AML-193 (cell line): ENCODE results near the gene TH.

Experiments
- DNase-seq, 2 experiments: peaks; one replicate each; lab custom pipeline; 2025; lab: John Stamatoyannopoulos, UW

The TH gene

GRCh38 chr11:2171591-2172003, at the start of gene TH:
Gene TH, minus strand, starts transcription at chr11:2171815. Its CDS starts 29 bp downstream, at chr11:2171786.
- DNase-seq = no peak

- no peak for DNase-seq
These were observed 49.4 kb upstream of the TH start for GRCh38 chr11:2221024-2221423.

GRCh38 chr11:2220173-2220771, 48.7 kb upstream of the TH start:
- no peak for DNase-seq

GRCh38 chr11:2219318-2220017, 47.9 kb upstream of the TH start:
- DNase-seq = no peak

GRCh38 chr11:2218031-2218633, 46.5 kb upstream of the TH start:
- DNase-seq = no peak

- DNase-seq = no peak
These were observed 45.8 kb upstream of the TH start for GRCh38 chr11:2217211-2218030.

GRCh38 chr11:2216400-2217064, 44.9 kb upstream of the TH start:
- DNase-seq = no peak

GRCh38 chr11:2215561-2216399, 44.2 kb upstream of the TH start:
- DNase-seq = no peak

- no peak for DNase-seq
These were observed 43.6 kb upstream of the TH start for GRCh38 chr11:2215230-2215560.

- DNase-seq = no peak
These were observed 43.1 kb upstream of the TH start for GRCh38 chr11:2214527-2215229.

GRCh38 chr11:2213890-2214526, 42.4 kb upstream of the TH start:
- no peak for DNase-seq

GRCh38 chr11:2213384-2213842, 41.8 kb upstream of the TH start:
- DNase-seq = no peak

- no peak for DNase-seq
These were observed 41.0 kb upstream of the TH start for GRCh38 chr11:2212411-2213251.

- DNase-seq = no peak
These were observed 39.7 kb upstream of the TH start for GRCh38 chr11:2211113-2211971.

- no peak for DNase-seq
These were observed 38.9 kb upstream of the TH start for GRCh38 chr11:2210366-2211112.

- no peak for DNase-seq
These were observed 38.3 kb upstream of the TH start for GRCh38 chr11:2209900-2210321.

- no peak for DNase-seq
These were observed 37.8 kb upstream of the TH start for GRCh38 chr11:2209370-2209801.
